Astrocyte (in vitro differentiated cells and primary cell): ENCODE data around the gene KRT78. TPM values are rescaled to one million over a fixed set of nuclear protein-coding genes. Genes with fewer than 3 reads are reported as not detected.
"Not testable (repeated sequence)": the region's sequence is repeated elsewhere in the genome, so short reads cannot be mapped to it uniquely, and the experiment has no call there.

Experiments used
- DNase-seq: peaks from one replicate; pipeline ENCODE4 v3.0.0-alpha.2; 2010; ENCODE audit warnings: low read depth
- FAIRE-seq: peaks from 2 replicates; lab custom pipeline; 2011; peaks lifted over from hg19 to GRCh38; lab: Jason Lieb, UNC
- H2AFZ ChIP-seq: 2 replicates; pipeline ENCODE4 v1.6.0; 2012; ENCODE audit warnings: low read depth, low read length, inconsistent platforms
- H3K27ac ChIP-seq: 2 replicates; pipeline ENCODE4 v1.5.1; 2011; ENCODE audit warnings: low read depth, low read length, inconsistent platforms
- H3K27me3 ChIP-seq: 2 replicates; pipeline ENCODE4 v1.6.0; 2011; ENCODE audit warnings: low read length, inconsistent platforms; ENCODE audit not compliant: insufficient read depth
- H3K36me3 ChIP-seq: 2 replicates; pipeline ENCODE4 v1.5.1; 2011; ENCODE audit warnings: low read length, inconsistent platforms; ENCODE audit not compliant: insufficient read depth
- H3K4me1 ChIP-seq: 2 replicates; pipeline ENCODE4 v1.5.1; 2011; ENCODE audit warnings: low read length, inconsistent platforms; ENCODE audit not compliant: insufficient read depth
- H3K4me2 ChIP-seq: 2 replicates; pipeline ENCODE4 v1.6.0; 2012; ENCODE audit warnings: low read length, inconsistent platforms
- H3K4me3 ChIP-seq: 2 replicates; pipeline ENCODE4 v1.5.1; 2011; ENCODE audit warnings: low read depth, mild to moderate bottlenecking, low read length, inconsistent platforms; ENCODE audit not compliant: insufficient read depth
- H3K79me2 ChIP-seq: 2 replicates; pipeline ENCODE4 v1.6.0; 2012; ENCODE audit warnings: mild to moderate bottlenecking, low read length, inconsistent platforms; ENCODE audit not compliant: insufficient read depth
- H3K9ac ChIP-seq: 2 replicates; pipeline ENCODE4 v1.6.0; 2012; ENCODE audit warnings: mild to moderate bottlenecking, low read length, inconsistent platforms
- H3K9me3 ChIP-seq: 2 replicates; pipeline ENCODE4 v1.5.1; 2012; ENCODE audit warnings: low read depth, mild to moderate bottlenecking, low read length, inconsistent platforms; ENCODE audit not compliant: insufficient read depth
- H4K20me1 ChIP-seq: 2 replicates; pipeline ENCODE4 v1.6.0; 2012; ENCODE audit warnings: low read length, inconsistent platforms; ENCODE audit not compliant: insufficient read depth
- H3K27ac Mint-ChIP-seq: one replicate; pipeline ENCODE4 v1.8.0; 2021; ENCODE audit warnings: mild to moderate bottlenecking, mixed read lengths; ENCODE audit not compliant: unreplicated experiment
- H3K27me3 Mint-ChIP-seq: one replicate; pipeline ENCODE4 v1.8.0; 2021; ENCODE audit warnings: low read depth, mixed read lengths; ENCODE audit not compliant: unreplicated experiment
- H3K36me3 Mint-ChIP-seq: one replicate; pipeline ENCODE4 v1.8.0; 2021; ENCODE audit warnings: low read depth, mixed read lengths; ENCODE audit not compliant: unreplicated experiment
- H3K4me1 Mint-ChIP-seq: one replicate; pipeline ENCODE4 v1.8.0; 2021; ENCODE audit warnings: low read depth, mixed read lengths; ENCODE audit not compliant: unreplicated experiment
- H3K4me3 Mint-ChIP-seq: one replicate; pipeline ENCODE4 v1.8.0; 2021; ENCODE audit warnings: mild to moderate bottlenecking, moderate library complexity, mixed read lengths; ENCODE audit not compliant: unreplicated experiment
- H3K9me3 Mint-ChIP-seq: one replicate; pipeline ENCODE4 v1.8.0; 2021; ENCODE audit warnings: mild to moderate bottlenecking, mixed read lengths; ENCODE audit not compliant: unreplicated experiment
- CTCF ChIP-seq: IDR thresholded peaks from 2 replicates; pipeline ENCODE4 v1.5.1; 2011; ENCODE audit warnings: low read depth, mild to moderate bottlenecking, inconsistent platforms, low read length, moderate library complexity; ENCODE audit not compliant: insufficient read depth
- EZH2 ChIP-seq: IDR thresholded peaks from 2 replicates; pipeline ENCODE4 v1.6.1; 2012; ENCODE audit warnings: mild to moderate bottlenecking, low read length, inconsistent platforms; ENCODE audit not compliant: insufficient read depth
- total RNA-seq: library from RNA; stranded (reverse); gene quantifications from 2 replicates; pipeline ENCODE4 v1.2.1, GENCODE V29; 2021

The KRT78 gene
- total RNA-seq, 1 donor from 2014 or later = not detected

- peaks cover 2% of the 10 kb centered on the region for H3K4me1 Mint-ChIP-seq
- peaks cover 12% of the 10 kb centered on the region for H3K27me3 Mint-ChIP-seq
- no peaks in the 10 kb centered on the region for H3K9me3 ChIP-seq
- H3K36me3 ChIP-seq = no peaks in the 10 kb centered on the region
- peak overlapping the region; percentile 30 for H3K27ac Mint-ChIP-seq
- TF ChIP-seq EZH2 = no peak
- no peak for TF ChIP-seq CTCF
- FAIRE-seq (no peak), DNase-seq (peak; percentile 52)
- H3K4me2 ChIP-seq = no peak overlapping the region
- H3K27ac ChIP-seq = no peak overlapping the region
- no peak overlapping the region for H3K4me3 ChIP-seq
- no peak overlapping the region for H3K9ac ChIP-seq
- H2AFZ ChIP-seq = peak overlapping the region; percentile 23
- H4K20me1 ChIP-seq = no peaks in the 10 kb centered on the region
- H3K79me2 ChIP-seq = no peaks in the 10 kb centered on the region
- no peaks in the 10 kb centered on the region for H3K4me1 ChIP-seq
- H3K36me3 Mint-ChIP-seq = no peaks in the 10 kb centered on the region
- no peaks in the 10 kb centered on the region for H3K27me3 ChIP-seq
- H3K4me3 Mint-ChIP-seq = no peak overlapping the region
- H3K9me3 Mint-ChIP-seq = peaks cover 5% of the 10 kb centered on the region
Observed at GRCh38 chr12:52860102-52860823, 11.5 kb upstream of the KRT78 start.

GRCh38 chr12:52857500-52857899 is 8.7 kb upstream of the KRT78 start:
- Mint-ChIP-seq H3K4me3 (no peak overlapping the region), H3K9me3 (peaks cover 5% of the 10 kb centered on the region), H3K4me1 (peaks cover 2% of the 10 kb centered on the region), H3K27ac (no peak overlapping the region), H3K36me3 (no peaks in the 10 kb centered on the region), H3K27me3 (peaks cover 31% of the 10 kb centered on the region)
- no peaks in the 10 kb centered on the region for H3K36me3 ChIP-seq
- H2AFZ ChIP-seq = no peak overlapping the region
- no peaks in the 10 kb centered on the region for H3K9me3 ChIP-seq
- no peak for DNase-seq
- no peak overlapping the region for H3K27ac ChIP-seq
- no peaks in the 10 kb centered on the region for H4K20me1 ChIP-seq
- no peaks in the 10 kb centered on the region for H3K79me2 ChIP-seq
- no peak overlapping the region for H3K4me3 ChIP-seq
- no peak for FAIRE-seq
- TF ChIP-seq CTCF (no peak), EZH2 (no peak)
- no peaks in the 10 kb centered on the region for H3K4me1 ChIP-seq
- no peaks in the 10 kb centered on the region for H3K27me3 ChIP-seq
- H3K4me2 ChIP-seq = no peak overlapping the region
- no peak overlapping the region for H3K9ac ChIP-seq

GRCh38 chr12:52856787-52857186 is 8.0 kb upstream of the KRT78 start:
- Histone ChIP-seq H4K20me1 (no peaks in the 10 kb centered on the region), H3K9me3 (no peaks in the 10 kb centered on the region), H2AFZ (no peak overlapping the region), H3K4me3 (no peak overlapping the region), H3K4me2 (no peak overlapping the region), H3K27ac (no peak overlapping the region), H3K36me3 (no peaks in the 10 kb centered on the region), H3K79me2 (no peaks in the 10 kb centered on the region), H3K9ac (no peak overlapping the region), H3K4me1 (no peaks in the 10 kb centered on the region), H3K27me3 (no peaks in the 10 kb centered on the region)
- Mint-ChIP-seq H3K4me1 (peaks cover 2% of the 10 kb centered on the region), H3K36me3 (no peaks in the 10 kb centered on the region), H3K27ac (no peak overlapping the region), H3K27me3 (peaks cover 37% of the 10 kb centered on the region), H3K4me3 (no peak overlapping the region), H3K9me3 (peaks cover 7% of the 10 kb centered on the region)
- FAIRE-seq (no peak), DNase-seq (no peak)
- TF ChIP-seq EZH2 = no peak
- TF ChIP-seq CTCF = no peak

- H3K27ac ChIP-seq, H3K4me1 Mint-ChIP-seq, FAIRE-seq: not testable (repeated sequence)
Observed at GRCh38 chr12:52856077-52856476, 7.3 kb upstream of the KRT78 start.

More at GRCh38 chr12:52856077-52856476, 7.3 kb upstream of the KRT78 start:
- not testable (repeated sequence) for H3K4me2 ChIP-seq, H2AFZ ChIP-seq, H3K4me3 Mint-ChIP-seq, H3K4me1 ChIP-seq, H3K36me3 ChIP-seq, H3K27me3 ChIP-seq, H3K36me3 Mint-ChIP-seq, H3K9ac ChIP-seq, H3K4me3 ChIP-seq, DNase-seq, H3K27ac Mint-ChIP-seq, H3K9me3 Mint-ChIP-seq, H3K79me2 ChIP-seq, H3K9me3 ChIP-seq, H4K20me1 ChIP-seq
- H3K27me3 Mint-ChIP-seq = peaks cover 40% of the 10 kb centered on the region
